Activated CD4-positive, alpha-beta T cell treated with anti-CD3 and anti-CD28 coated beads for 1 hour (primary cell): Measurements from ENCODE around the gene VEZF1.
"Not testable (repeated sequence)": the region's sequence is repeated elsewhere in the genome, so short reads cannot be mapped to it uniquely, and the experiment has no call there.

Experiments
- DNase-seq: peaks from one replicate; pipeline ENCODE4 v3.0.0-alpha.2; 2020

Gene VEZF1

DNA sequence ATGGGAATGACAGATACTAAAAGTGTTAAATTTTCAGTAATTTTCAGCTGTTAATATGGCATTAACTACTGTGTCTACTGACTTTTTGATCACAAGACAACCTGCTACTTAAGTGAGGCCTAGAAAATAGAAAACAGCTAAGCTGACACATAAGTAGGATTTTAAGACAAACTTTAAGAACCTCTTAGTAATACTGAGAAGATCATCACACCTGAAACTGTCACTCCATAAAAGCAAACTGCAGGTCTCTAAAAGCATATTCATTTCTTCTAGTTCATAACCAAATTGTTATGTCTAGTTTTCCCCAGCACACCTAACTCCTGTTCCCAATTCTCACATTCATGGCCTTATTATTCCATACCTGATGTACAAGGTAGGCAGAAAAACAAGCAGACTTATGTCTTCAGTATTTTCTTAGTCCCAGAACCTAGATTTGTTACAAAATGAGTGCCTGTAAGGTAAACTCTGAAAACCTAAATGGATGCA lies 11.0 kb upstream of the VEZF1 start:
- no peak for DNase-seq

DNA sequence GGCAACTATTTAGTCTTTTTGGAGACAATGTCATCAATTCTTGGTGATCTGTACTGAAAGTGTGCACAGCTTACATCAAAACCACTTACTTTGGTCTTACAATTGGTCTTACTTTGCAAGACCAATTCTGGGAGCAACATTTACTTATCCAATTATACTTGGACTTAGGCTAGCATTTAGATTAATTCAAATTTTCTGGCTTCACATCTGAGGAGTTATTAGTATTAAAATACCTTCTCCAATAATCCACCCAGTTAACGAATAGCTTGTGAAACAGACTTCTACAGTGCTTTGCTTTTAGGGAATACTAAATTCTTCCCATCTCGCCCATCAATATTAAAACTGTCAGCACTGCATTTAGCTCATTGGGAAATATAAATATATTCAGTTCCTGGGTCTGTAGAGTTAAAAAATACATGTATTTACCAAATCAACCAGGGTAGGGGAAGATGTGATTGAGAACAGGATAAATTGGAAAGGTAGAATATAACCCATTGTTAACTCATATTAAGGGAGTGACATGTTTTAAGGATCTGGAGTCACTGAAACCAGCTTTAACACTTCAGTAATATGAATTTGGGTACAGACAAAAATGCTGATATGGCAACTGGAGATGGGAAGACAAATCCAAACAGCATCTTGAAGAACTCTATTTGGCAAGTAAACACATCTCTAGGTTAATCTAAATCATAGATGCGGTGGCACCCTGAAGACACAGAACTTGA lies 9.2 kb upstream of the VEZF1 start:
- no peak for DNase-seq

DNA sequence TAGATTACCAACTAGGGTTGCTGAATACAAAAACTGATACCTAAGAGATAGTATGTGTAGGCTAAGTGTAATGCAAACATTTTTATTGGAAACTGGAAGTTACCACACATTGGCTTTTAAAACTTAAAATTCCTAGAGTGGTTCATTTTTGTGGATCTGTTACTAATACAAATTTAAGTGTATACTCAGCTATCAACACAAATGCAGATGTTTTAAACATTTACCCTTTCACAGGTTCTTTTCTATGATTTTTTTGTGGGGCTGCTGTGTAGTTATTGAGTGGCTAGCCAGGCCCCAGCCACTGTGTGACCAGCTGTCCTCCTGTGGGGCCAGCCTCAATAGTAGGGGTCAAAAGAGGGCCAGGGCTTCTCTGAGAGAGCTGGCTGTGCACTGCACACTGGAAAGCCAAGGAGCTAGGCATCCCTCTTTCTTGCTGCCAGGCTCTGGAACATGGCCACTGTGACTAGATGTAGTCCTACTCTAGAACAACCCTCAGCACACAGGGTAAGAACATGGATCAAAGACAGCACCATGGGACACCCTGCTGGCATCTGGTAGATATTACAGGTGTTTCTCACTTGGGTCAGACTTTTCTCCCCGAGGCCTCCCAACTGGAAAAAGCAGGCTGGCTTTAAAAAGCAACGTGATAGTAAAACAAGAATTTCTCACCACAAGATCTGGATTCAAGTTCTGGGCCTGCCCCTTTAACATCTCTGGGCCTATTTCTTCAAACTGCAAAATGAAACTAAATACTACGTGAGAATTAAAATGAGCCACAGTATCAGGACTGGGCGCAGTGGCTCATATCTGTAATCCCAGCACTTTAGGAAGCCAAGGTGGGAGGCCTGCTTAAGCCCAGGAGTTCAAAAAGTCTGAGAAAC lies 7.3 kb upstream of the VEZF1 start:
- peak; percentile 37 for DNase-seq

DNA sequence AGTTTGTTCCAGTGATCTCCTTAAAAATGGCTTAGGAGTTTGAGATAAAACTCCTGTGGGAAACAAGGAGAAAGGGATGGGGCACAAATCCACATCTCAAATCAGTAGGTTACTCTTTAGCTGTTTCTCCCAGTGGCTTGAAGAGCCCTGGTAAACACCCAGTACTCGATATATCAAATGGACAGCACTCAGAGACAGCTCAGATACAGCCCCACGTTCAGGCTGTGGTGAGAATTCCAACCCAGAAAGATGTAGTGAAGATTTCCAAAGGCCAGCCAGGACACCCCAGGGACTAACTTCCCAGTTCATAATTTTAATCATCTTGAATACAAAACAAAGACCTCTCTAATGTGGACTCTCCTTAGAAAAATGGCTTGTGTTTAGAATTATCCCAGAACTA lies 6.4 kb upstream of the VEZF1 start:
- DNase-seq: no peak

DNA sequence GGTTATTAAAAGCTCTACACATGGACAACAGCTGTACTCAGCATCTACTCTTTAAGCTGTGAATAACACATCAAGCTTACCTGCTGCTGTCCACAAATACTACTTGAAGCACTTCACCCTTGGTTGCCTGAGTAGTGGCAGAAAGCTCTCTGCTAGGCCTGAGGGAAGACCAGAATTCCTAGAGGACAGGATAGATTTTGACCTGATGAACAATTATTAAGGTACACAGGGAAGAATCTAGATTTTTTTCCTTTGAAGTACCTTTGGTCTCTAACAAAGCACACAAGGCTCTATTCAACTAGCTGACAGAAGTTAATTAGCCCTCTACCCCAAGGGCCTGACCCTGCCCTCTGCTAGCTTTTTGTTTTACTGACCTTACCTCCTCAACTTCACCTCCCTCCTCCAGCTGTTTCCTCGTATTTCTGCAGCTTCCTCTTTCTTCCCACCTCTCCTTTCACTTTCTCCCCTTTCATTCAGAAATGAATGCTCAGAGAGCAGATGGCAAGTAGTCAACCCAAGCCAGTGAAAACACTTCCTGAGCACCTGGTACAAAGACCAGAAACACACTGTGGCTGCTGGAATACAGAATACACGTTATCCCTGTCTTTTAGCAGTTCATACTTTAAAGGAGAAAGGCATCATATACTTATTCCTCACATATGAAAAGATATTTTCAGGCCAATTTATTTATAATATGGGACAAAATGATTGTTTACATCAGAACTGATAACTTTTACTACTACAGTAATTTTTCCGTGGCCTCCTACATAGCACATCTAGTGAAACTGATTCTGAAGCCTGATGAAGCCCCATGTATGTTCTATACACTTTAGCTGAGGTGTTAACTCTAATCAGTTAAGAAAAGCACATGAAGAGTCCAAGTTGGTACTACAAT lies 5.7 kb upstream of the VEZF1 start:
- DNase-seq: no peak

DNA sequence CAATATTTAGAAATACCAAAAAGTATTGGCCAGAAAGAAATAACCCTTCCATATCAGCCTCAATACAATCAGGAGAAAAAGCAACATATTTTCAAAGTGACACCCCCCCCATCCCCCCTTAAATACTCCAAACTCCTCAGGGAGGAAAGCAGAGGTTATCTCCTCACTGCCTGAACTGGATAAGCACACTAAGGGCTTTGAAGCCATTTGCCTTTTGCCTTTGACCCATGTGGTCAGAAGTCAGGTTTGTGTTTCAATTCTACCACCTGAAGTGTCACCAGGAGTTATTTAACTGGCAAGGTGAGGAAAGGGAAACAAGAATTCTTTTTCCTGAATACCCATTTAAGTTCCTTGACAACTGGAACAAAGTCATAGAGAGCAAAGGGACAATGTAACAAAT lies 3.5 kb upstream of the VEZF1 start:
- no peak for DNase-seq

DNA sequence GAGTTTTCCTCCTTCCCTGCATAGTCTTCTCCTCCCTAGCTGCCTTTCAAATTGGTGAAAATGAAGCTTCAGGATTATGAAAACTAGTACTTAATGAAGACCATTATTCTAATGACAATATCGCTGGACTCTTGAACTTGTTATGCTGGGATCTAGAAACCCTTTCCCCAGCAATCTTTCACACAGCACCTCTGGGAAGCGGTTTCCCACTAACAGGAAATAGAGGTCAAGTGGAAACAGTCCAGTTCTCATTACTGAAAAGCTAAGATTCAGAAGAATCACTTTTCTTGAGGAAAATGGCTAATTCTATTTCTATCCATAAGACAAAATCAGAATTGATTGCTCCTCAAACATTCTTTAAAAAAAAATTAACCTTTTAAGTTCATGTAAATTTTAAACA lies 2.0 kb upstream of the VEZF1 start:
- DNase-seq: no peak

DNA sequence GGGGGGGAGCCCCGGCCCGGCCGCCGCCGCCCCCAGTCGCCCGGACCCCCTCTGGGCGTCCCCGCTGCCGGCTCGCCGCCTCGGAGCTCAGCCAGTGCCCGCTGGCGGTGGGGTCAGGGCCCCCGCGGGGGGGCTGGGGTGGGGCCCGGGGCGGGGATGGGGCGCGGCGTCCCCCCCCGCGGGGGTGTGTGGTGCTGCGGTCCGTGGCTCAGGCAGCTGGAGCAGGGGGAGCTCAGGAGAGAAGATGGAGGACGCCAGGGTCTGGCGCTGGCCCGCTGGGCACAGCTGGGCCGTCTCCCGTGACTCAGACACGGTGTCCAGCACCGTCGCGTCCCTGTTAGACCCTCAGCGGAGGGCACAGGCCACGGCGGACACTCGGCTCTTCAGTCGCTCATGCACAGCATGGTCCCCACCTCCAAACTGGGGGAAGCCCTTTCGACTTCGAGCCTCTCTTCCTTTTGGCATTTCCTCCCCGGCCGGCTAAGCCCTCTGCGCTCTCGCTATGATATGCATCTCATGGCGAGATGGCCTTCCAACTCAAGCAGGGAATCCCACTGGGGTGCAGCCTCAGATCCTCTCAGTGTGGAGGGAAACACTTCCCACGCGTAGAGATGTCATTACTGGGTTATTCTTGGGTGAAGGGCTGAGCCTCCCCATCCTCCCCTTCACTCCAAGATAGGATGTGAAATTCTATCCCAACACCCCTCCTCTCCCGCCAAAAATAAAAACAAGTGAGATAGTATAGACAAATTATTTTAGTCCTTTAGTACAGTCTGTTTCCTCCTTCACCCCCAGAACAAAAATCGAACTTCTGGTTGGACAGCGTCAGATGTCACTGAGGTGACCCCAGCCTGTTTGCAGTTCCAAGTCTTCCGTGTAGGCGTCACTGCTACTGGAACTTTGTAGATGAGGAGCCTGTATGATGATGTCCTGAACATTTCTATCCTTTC lies 522 bp upstream of the VEZF1 start:
- peak; percentile 57 for DNase-seq

DNA sequence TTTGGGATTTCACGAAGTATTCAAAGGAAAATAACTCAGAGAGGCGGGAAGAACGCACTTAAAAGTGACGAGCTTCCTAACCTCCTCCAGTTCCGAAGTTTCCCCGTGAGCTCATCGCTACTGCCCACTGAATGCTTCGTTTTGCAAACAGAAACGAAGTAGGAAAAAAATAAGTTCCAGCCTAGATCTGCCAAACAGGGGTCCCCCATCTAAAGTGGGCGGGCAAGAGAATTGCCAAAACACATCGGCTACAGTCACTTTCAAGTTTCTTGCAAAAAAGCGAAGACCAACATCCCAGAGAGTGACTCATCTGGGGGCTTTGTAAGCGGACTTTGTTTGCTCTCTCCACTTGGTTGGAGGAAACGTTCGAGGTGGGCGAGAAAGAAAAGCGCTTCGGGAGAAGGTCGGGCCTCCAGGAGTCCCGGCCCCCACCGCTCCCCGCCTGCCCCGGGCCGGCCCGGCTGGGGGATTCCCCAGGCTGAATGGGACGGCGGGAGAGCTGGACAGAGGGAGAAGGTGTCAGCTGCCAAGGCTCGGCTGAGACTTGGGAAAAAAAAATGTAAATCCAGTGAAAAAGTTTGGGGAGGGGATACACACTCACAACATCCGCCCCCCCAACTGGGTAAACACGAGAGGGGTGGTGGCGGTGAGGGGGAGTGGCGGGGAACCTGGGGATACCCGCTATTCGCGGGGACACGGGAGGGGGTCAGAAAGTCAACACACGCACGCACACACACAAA lies 1.0 kb downstream of the VEZF1 start:
- DNase-seq: no peak

DNA sequence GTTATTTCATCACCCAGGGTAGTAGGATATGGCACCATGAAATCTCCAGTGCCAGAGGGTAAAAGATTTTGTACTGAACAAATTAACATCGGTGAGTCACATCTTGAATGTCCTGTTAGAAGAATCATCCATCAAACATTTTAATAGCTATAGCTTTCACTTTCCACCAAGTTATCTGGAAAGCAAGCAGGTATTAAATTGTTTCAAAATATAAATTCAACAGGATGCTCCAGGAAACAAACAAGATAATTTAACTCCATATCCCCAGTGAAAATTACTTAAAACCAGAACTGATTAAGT lies 2.4 kb downstream of the VEZF1 start:
- DNase-seq: no peak

DNA sequence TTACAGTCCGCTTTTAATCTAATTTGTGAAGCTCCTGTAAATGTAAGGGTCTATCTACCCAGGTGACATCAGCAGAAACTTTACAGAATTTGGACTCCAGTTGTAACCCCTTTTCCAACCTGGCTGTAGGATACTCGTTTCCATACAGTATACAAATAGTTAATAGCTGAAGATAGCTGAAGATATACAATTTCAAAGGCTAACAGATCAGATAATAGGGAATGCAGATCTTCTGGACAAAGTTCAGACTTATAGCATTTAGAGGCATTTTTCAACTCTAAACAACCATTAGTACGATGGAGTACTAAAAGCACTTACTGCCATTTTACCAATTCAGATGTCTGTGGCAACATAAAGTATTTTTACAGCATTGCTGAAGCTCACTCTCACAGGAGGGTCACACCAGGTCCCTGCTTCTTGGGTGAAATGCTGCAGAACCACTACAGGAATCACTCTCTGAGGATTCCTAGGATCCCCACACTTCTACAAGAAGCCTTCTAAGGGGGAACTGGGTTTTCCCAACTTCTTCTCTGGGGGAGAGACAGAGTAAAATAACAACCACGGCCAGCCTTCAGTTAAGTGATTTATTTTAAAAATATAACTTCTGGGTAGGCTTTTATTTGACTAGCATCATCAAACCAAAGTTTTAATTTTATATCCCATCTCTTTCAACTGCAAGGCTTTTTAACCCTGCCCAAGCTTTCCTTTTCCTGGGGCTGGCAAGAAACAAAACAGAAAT lies 2.9 kb downstream of the VEZF1 start:
- DNase-seq: no peak

DNA sequence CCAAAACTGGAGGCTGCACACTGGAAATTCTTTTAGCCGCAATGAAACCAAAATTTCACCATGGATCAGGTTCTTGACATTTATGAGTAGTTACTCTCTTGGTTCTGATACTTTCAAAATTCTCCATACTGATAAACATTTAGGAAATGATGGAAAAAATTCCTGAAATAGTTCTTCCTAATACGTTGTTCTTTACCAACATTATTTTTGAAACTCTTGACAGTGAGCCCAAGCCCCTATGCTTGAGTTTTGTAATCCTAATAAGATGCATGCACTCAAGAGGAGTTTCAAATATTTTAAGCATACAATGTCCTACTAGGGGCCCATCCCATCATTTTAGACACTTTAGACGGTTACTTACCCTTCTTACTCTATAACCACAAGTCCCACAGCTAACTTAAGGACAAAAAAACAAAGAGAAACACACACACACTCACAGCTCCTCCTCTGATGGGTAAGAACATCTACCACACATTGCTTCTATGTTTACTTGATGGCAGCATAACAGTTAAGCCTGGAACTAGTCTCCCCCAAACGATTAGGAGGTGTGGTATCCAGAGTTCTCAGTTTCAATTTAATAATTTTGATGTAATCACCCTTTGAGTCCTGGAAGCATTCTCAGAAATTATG lies 3.7 kb downstream of the VEZF1 start:
- no peak for DNase-seq

DNA sequence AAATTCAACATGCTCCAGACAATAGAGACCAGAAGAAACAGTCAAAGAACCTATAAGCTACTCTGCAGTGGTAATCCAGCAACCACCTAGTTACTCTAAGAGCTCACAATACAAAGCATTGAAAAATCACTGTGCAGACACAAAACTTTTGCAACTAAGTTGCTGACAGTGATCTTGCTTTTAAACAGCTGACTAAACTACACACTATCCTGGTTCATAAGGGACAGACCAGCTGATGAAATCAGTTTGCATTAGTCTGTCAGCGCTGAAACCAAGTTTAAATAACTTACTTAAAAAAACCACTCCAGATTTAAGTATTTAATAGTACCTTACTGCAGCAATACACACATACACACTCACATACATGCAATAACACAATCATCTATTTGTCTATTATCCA lies 4.6 kb downstream of the VEZF1 start:
- DNase-seq: no peak

DNA sequence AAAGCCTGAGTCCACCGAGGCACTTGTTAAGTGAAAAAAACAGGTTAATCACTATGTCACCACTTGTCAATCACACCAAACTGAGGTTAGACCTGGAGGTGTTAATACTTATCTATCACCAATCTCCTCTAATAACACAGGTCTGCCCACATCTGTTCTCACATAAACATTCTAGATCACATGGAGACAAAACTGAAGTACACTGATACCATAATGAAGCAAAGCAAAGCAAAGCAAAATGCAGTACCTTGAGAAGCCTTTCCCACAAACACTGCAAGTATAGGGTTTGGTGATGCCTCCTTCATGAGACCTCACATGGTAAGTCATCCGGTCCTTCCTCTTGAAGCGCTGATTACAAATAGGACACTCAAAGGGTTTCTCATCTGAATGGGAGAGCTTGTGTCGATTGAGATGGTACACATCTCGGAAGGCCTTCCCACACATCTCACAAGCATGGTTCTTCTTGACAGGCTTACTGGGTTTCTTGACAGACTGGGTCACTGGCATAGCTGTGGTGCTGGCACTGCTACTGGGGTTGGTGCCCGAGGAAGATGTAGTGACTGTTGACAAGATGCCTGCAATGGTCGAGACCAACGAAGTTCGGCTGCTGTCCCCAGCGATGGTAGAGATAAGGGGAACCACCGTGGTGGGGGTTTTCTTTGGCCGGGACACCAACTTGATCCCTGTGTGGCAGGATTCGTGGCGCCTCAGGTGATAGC lies 5.4 kb downstream of the VEZF1 start:
- no peak for DNase-seq

DNA sequence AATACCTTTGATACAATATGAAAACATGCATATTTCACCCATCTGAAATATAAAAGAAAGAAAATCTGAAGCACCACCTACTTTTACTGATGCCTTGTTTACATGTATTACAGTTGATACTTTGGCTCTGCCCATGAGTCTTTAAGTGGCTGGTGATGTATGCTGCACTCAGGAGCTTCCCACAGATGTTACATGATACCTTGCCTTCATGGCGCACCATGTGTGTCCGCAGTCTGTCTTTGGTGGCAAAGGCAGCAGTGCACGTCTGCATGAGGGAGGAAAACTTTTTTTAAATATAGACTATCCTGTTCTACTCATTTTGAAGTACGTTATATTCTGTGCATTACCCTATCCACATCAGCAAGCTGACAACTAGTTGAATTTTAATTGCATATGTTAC lies 7.5 kb downstream of the VEZF1 start:
- no peak for DNase-seq

DNA sequence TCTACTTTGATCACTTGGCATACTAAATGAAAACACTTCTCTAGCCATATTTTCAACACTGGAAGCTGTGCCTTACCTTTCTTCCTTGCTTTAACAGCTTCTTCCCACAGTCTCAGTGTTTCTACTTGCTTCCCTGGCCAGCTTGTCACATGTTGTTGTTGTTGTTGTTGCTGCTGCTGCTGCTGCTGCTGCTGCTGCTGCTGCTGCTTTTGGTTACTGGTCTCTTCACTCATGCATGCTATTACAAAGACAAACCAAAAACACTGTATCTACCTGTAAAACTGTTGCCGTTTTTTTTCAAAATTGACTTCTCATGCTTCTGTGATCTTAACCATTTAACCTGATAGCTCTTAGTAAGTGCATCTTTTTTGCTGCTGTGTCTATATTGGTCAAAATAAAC lies 9.0 kb downstream of the VEZF1 start:
- DNase-seq: no peak

DNA sequence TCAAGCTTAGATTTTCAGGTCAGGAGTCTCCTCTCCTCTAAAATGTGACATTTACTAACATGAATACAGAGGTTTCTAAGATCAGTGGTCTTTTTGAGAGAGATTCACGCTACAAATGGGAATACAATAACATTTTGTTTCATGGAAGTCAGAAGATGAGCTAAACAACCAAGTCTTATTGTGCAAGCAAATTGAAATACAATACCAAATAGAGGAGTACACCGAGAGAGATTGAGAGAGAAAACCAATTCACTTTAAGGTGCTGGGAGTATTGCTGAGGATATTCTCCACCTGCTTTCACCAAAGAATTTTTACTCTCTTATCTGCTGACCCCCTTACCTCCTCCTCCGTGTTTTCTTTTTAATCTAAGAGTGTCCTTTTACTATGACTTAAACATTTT lies 11.5 kb downstream of the VEZF1 start:
- DNase-seq: no peak

DNA sequence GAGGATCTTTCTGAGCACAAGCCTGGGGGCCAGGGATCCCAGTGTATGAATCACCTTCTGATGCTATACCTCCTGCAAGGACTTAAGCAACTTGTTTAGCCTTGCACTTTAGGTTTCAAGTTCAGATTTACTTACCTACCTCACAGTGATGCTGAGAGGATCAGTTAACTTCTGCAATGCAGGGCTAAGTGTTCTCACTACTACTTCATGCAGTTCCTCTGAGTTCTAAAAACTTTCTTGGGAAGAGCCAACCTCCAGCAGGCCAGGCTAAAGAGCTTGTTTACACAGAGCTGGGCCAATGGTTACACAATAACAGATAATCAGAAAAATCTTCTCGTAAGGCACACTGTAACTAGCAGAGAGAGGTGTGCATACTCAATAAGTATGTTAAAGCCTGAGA lies 13.0 kb downstream of the VEZF1 start:
- DNase-seq: no peak

DNA sequence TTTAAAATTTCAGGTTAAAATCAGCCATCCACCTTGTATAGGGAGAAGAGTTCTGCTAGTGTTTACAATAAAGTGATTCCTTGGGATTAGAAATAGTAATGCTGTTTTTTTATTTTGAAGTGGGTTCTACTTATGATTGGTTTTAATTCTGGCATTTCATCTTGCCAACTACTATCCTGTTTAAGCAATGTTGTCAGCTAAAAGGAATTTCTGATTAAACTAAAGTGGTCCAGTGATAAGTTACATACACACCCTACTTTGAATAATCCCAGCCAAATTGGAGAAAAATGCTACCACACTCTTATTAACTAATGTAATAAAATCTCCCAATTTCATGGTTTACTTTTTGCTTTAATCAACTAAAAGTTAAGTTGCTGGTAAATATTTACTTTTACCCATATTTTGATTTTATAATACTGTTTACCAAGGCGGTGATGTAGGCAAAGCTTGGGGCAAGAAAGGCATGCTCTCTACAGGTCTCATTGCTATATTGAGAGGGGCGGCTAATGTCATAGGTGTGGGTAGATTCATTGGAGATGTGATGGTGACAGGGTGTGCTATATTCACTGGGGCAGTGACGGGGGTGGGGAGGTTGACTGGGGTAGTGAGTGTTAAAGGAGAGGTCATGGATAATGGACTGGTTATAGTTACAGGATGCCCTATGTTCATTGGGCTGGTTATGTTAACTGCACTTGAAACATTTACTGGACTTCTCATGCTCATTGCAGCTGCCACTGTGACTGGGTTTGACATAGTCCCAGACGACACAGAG lies 13.8 kb downstream of the VEZF1 start:
- not testable (repeated sequence) for DNase-seq
